Adipocyte (in vitro differentiated cells): ENCODE results near the gene LAG3.

Experiments used
- DNase-seq: peaks from one replicate; pipeline ENCODE4 v3.0.0-alpha.2; 2015; ENCODE audit warnings: low read depth
- H3K27me3 ChIP-seq: replicated peaks from 2 replicates; pipeline ENCODE4 v1.7.0; 2013; ENCODE audit warnings: mild to moderate bottlenecking, low read length, moderate library complexity; ENCODE audit not compliant: control insufficient read depth, insufficient read depth
- H3K36me3 ChIP-seq: 2 replicates; pipeline ENCODE4 v1.7.0; 2013; ENCODE audit warnings: low read length, mild to moderate bottlenecking, moderate library complexity; ENCODE audit not compliant: control insufficient read depth, insufficient read depth, severe bottlenecking
- H3K4me1 ChIP-seq: 2 replicates; pipeline ENCODE4 v1.7.0; 2013; ENCODE audit warnings: mild to moderate bottlenecking, low read length, moderate library complexity; ENCODE audit not compliant: control insufficient read depth, insufficient read depth
- H3K4me3 ChIP-seq: 2 replicates; pipeline ENCODE4 v1.7.0; 2013; ENCODE audit warnings: mild to moderate bottlenecking, low read length, moderate library complexity
- H3K9ac ChIP-seq: 2 replicates; pipeline ENCODE4 v1.7.0; 2013; ENCODE audit warnings: mild to moderate bottlenecking, low read length, moderate library complexity
- H3K9me3 ChIP-seq: 2 replicates; pipeline ENCODE4 v1.7.0; 2013; ENCODE audit warnings: mild to moderate bottlenecking, low read length, moderate library complexity; ENCODE audit not compliant: control insufficient read depth

The LAG3 gene

GRCh38 chr12:6827437-6827911 is 55.2 kb downstream of the LAG3 start:
- Histone ChIP-seq H3K4me3 (no peak overlapping the region), H3K9me3 (no peaks in the 10 kb centered on the region), H3K36me3 (no peaks in the 10 kb centered on the region), H3K27me3 (peaks cover 15% of the 10 kb centered on the region), H3K9ac (peak overlapping the region; percentile 69), H3K4me1 (peaks cover 6% of the 10 kb centered on the region)
- peak; percentile 94 for DNase-seq
